ENCODE data around the gene SLCO2A1.
A peak's percentile ranks its signal among the peaks of the same experiment; 100 is the strongest.

The SLCO2A1 gene

GRCh38 chr3:133928903-133929607 lies 100.7 kb downstream of the SLCO2A1 start:
- DNase-seq, result no peak

- no peak for DNase-seq
Measured at GRCh38 chr3:133928136-133928893, 101.4 kb downstream of the SLCO2A1 start.

GRCh38 chr3:133927540-133928066 lies 102.1 kb downstream of the SLCO2A1 start:
- DNase-seq, result peak; percentile 83

GRCh38 chr3:133926736-133927539 lies 102.8 kb downstream of the SLCO2A1 start:
- DNase-seq, result no peak

GRCh38 chr3:133925960-133926735 lies 103.6 kb downstream of the SLCO2A1 start:
- no peak for DNase-seq

- no peak for DNase-seq
Measured at GRCh38 chr3:133924041-133924440, 105.7 kb downstream of the SLCO2A1 start.

- no peak for DNase-seq
Measured at GRCh38 chr3:133921592-133921991, 108.1 kb downstream of the SLCO2A1 start.

- no peak for DNase-seq
Measured at GRCh38 chr3:133917144-133917543, 112.6 kb downstream of the SLCO2A1 start.

GRCh38 chr3:133915685-133916658 lies 113.8 kb downstream of the SLCO2A1 start:
- DNase-seq, result no peak

GRCh38 chr3:133914839-133915600 lies 114.7 kb downstream of the SLCO2A1 start:
- no peak for DNase-seq

- no peak for DNase-seq
Measured at GRCh38 chr3:133910422-133910821, 119.3 kb downstream of the SLCO2A1 start.

- DNase-seq, result no peak
Measured at GRCh38 chr3:133905376-133905775, 124.3 kb downstream of the SLCO2A1 start.

- DNase-seq, result no peak
Measured at GRCh38 chr3:133901847-133902246, 127.9 kb downstream of the SLCO2A1 start.

- no peak for DNase-seq
Measured at GRCh38 chr3:133901083-133901482, 128.6 kb downstream of the SLCO2A1 start.

GRCh38 chr3:133899311-133899710 lies 130.4 kb downstream of the SLCO2A1 start:
- DNase-seq, result no peak

GRCh38 chr3:133897547-133897946 lies 132.2 kb downstream of the SLCO2A1 start:
- DNase-seq, result no peak

- no peak for DNase-seq
Measured at GRCh38 chr3:133896002-133896761, 133.5 kb downstream of the SLCO2A1 start.

- DNase-seq, result no peak
Measured at GRCh38 chr3:133895208-133896001, 134.3 kb downstream of the SLCO2A1 start, which contains the start of gene RAB6B. Gene RAB6B, minus strand, starts transcription at chr3:133895882. Its CDS starts 416 bp downstream, at chr3:133895466.

Measured in CD4-positive, alpha-beta T cell treated with Interleukin-6 for 4 hours (primary cell).